SU-DHL-6 (cell line): ENCODE data around the gene RXRB.

Experiments
- H2AFZ ChIP-seq: fragments of 200-600 bp; sonication (generic); 2 replicates; pipeline ENCODE4 v1.6.1; 2014; ENCODE audit warnings: low read depth, mild to moderate bottlenecking, moderate library complexity, mixed read lengths, antibody characterized with exemption, low read length; ENCODE audit not compliant: severe bottlenecking
- H3F3A ChIP-seq: fragments of 200-600 bp; shearing (Covaris generic); 2 replicates; pipeline ENCODE4 v1.6.0; 2016; ENCODE audit warnings: antibody characterized with exemption, mild to moderate bottlenecking; ENCODE audit not compliant: insufficient read depth
- H3K27ac ChIP-seq: fragments of 200-600 bp; sonication (generic); 2 replicates; pipeline ENCODE4 v1.5.1; 2016; ENCODE audit warnings: low read depth, mild to moderate bottlenecking, low read length, moderate library complexity, mixed read lengths
- H3K27me3 ChIP-seq: fragments of 200-600 bp; sonication (generic), shearing (Covaris generic); 2 replicates; pipeline ENCODE4 v1.6.0; 2014; ENCODE audit warnings: mild to moderate bottlenecking, low read length
- H3K36me3 ChIP-seq: fragments of 200-600 bp; sonication (generic); 2 replicates; pipeline ENCODE4 v1.6.1; 2014; ENCODE audit warnings: mild to moderate bottlenecking, low read length, mixed read lengths
- H3K4me2 ChIP-seq: fragments of 300-600, 200-600 bp; shearing (Covaris generic), sonication (generic); 2 replicates; pipeline ENCODE4 v1.6.0; 2014; ENCODE audit warnings: low read length, low read depth, mild to moderate bottlenecking; ENCODE audit not compliant: poor library complexity, severe bottlenecking
- H3K4me3 ChIP-seq: fragments of 200-600 bp; sonication (generic); 2 replicates; pipeline ENCODE4 v1.5.1; 2014; ENCODE audit warnings: antibody characterized with exemption, low read length, mild to moderate bottlenecking, mixed read lengths; ENCODE audit not compliant: insufficient read depth, poor library complexity, severe bottlenecking
- H3K79me2 ChIP-seq: fragments of 200-600 bp; sonication (generic); 2 replicates; pipeline ENCODE4 v1.6.1; 2014; ENCODE audit warnings: mild to moderate bottlenecking, low read length, moderate library complexity; ENCODE audit not compliant: insufficient read depth
- H3K9ac ChIP-seq: fragments of 200-600 bp; sonication (generic); 2 replicates; pipeline ENCODE4 v1.7.0; 2014; ENCODE audit warnings: mild to moderate bottlenecking, low read length
- H3K9me2 ChIP-seq: fragments of 200-600 bp; sonication (generic); replicated peaks from 2 replicates; pipeline ENCODE4 v1.6.1; 2014; ENCODE audit warnings: low read length; ENCODE audit not compliant: insufficient read depth
- H3K9me3 ChIP-seq: fragments of 200-600 bp; sonication (generic); 2 replicates; pipeline ENCODE4 v1.6.1; 2014; ENCODE audit warnings: low read length, mixed read lengths; ENCODE audit not compliant: insufficient read depth
- H4K20me1 ChIP-seq: fragments of 200-600 bp; sonication (generic); 2 replicates; pipeline ENCODE4 v1.6.1; 2014; ENCODE audit warnings: low read depth, mild to moderate bottlenecking, antibody characterized with exemption, low read length, moderate library complexity, mixed read lengths
- EZH2phosphoT487 ChIP-seq: fragments of 200-600 bp; sonication (generic), shearing (Covaris generic); conservative IDR thresholded peaks from 2 replicates; pipeline ENCODE4 v1.6.1; 2018; ENCODE audit warnings: mild to moderate bottlenecking, antibody characterized with exemption, low read length, moderate library complexity, mixed read lengths
- TF ChIP-seq, protein P1 (sequence below): fragments of 200-600 bp; sonication (generic); IDR thresholded peaks from one replicate; pipeline ENCODE4 v1.5.1; 2017; ENCODE audit warnings: antibody characterized with exemption, mild to moderate bottlenecking, low read length, moderate library complexity; ENCODE audit not compliant: insufficient read depth, poor library complexity, severe bottlenecking

RXRB gene

GRCh38 chr6:33207552-33208090, 7.2 kb upstream of the RXRB start:
- TF ChIP-seq EZH2phosphoT487: no peak
- TF ChIP-seq, protein P1, sequence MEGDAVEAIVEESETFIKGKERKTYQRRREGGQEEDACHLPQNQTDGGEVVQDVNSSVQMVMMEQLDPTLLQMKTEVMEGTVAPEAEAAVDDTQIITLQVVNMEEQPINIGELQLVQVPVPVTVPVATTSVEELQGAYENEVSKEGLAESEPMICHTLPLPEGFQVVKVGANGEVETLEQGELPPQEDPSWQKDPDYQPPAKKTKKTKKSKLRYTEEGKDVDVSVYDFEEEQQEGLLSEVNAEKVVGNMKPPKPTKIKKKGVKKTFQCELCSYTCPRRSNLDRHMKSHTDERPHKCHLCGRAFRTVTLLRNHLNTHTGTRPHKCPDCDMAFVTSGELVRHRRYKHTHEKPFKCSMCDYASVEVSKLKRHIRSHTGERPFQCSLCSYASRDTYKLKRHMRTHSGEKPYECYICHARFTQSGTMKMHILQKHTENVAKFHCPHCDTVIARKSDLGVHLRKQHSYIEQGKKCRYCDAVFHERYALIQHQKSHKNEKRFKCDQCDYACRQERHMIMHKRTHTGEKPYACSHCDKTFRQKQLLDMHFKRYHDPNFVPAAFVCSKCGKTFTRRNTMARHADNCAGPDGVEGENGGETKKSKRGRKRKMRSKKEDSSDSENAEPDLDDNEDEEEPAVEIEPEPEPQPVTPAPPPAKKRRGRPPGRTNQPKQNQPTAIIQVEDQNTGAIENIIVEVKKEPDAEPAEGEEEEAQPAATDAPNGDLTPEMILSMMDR: no peak
- H2AFZ ChIP-seq: peak overlapping the region; percentile 87

GRCh38 chr6:33206864-33207551, 6.5 kb upstream of the RXRB start:
- Histone ChIP-seq H3K4me2 (peak overlapping the region; percentile 84), H3K79me2 (peaks cover 5% of the 10 kb centered on the region), H3F3A (peaks cover 30% of the 10 kb centered on the region), H3K36me3 (0 out of 2 replicates have a peak, but pooled peaks cover 3% of the 10 kb centered on the region), H3K27ac (no peak overlapping the region), H3K9ac (peak overlapping the region; percentile 85; the same call in 1 of the 2 replicates), H3K27me3 (no peaks in the 10 kb centered on the region), H3K9me2 (no peaks in the 10 kb centered on the region), H3K4me3 (no peak overlapping the region), H4K20me1 (no peaks in the 10 kb centered on the region), H2AFZ (no peak overlapping the region), H3K9me3 (no peaks in the 10 kb centered on the region)
- TF ChIP-seq, protein P1: no peak
- no peak for TF ChIP-seq EZH2phosphoT487

More at GRCh38 chr6:33207552-33208090, 7.2 kb upstream of the RXRB start:
- Histone ChIP-seq H3K27ac (peak overlapping the region; percentile 49), H4K20me1 (no peaks in the 10 kb centered on the region), H3K4me2 (peak overlapping the region; percentile 84), H3K9me2 (no peaks in the 10 kb centered on the region), H3K9ac (peak overlapping the region; percentile 85), H3K79me2 (no peaks in the 10 kb centered on the region), H3K27me3 (no peaks in the 10 kb centered on the region), H3K9me3 (no peaks in the 10 kb centered on the region), H3F3A (peaks cover 30% of the 10 kb centered on the region), H3K36me3 (0 out of 2 replicates have a peak, but pooled peaks cover 3% of the 10 kb centered on the region), H3K4me3 (peak overlapping the region; percentile 71)

DNA sequence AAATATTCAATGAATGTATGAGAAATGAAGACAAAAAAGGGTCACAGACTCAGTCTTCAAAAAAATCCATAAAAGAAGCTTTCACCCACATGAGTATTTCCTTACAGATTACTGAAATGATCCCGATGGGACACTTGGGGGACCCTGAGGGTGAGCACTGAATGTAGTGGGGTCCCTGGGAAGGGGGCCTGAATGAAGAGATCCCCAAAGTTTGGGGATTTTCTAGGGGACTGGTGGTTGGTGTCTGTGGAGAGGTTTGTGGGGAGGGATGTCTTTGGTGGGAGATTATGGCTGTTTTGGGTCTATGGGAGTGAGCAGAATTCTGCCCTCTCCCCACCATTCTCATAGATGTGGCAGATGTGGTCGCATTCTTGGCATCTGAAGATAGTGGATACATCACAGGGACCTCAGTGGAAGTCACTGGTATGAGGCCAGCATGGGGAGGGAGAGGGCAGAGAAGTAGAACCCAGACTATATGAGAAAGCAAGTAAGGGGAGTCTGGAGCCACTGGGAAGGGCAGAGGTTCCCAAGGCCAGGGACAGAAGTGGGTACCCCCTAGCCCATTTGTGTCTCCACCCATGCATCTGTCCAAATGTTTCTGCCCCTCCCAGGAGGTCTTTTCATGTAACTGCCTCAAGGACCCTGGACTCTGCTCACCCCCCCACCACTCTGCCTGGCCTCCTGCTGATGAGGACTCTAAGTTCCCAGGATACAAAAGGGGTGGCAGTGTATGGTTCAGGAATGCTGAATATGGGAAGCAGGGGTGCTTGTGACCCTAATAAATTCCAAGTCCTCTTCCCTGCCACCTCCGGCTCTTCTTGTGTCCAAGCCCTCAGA, 5.8 kb upstream of the RXRB start:
- Histone ChIP-seq H3K36me3 (0 out of 2 replicates have a peak, but pooled peaks cover 3% of the 10 kb centered on the region), H3K79me2 (peaks cover 13% of the 10 kb centered on the region), H2AFZ (no peak overlapping the region), H3K9me3 (no peaks in the 10 kb centered on the region), H3K27me3 (no peaks in the 10 kb centered on the region), H3K4me2 (peak overlapping the region; percentile 71), H3K4me3 (no peak overlapping the region), H3K9me2 (no peaks in the 10 kb centered on the region), H3K9ac (no peak overlapping the region; the same call in 1 of the 2 replicates), H3F3A (peaks cover 30% of the 10 kb centered on the region), H4K20me1 (no peaks in the 10 kb centered on the region), H3K27ac (no peak overlapping the region)
- TF ChIP-seq, protein P1: no peak
- TF ChIP-seq EZH2phosphoT487: no peak
